Mammary epithelial cell (primary cell): ENCODE data around the gene LAMTOR4.
"Not testable (repeated sequence)": the region's sequence is repeated elsewhere in the genome, so short reads cannot be mapped to it uniquely, and the experiment has no call there.

Experiments
- CTCF ChIP-seq, 2 donors: IDR thresholded peaks in 1 of 2; conservative IDR thresholded peaks in 1 of 2; 2 replicates each; pipeline ENCODE4 v1.5.1; 2011 to 2012; ENCODE audit warnings: inconsistent platforms in 2 of 2, low read length in 2 of 2, mild to moderate bottlenecking in 2 of 2, control low read depth in 1 of 2, low read depth in 1 of 2; ENCODE audit not compliant: insufficient read depth in 1 of 2; ENCODE audit errors: extremely low read depth in 1 of 2
- EZH2 ChIP-seq: IDR thresholded peaks from 2 replicates; pipeline ENCODE4 v1.6.1; 2012; ENCODE audit warnings: low read length, inconsistent platforms, borderline replicate concordance

GRCh38 chr7:100192281-100192862 lies 43.7 kb downstream of the LAMTOR4 start:
- TF ChIP-seq CTCF (conservative IDR thresholded peaks at IDR 0.05 in 1 of 2, IDR thresholded peaks at IDR 0.05 in 1 of 2; ENCODE audit: extremely low read depth in 1 of 2, insufficient read depth in 1 of 2, low read depth in 1 of 2, low read length in 2 of 2); EZH2: not testable (repeated sequence)
